NCI-H82 treated with DMSO at 0.1 percent for 48 hours (cell line): ENCODE results near the gene POLA2.

ENCODE experiments used
- DNase-seq: peaks from one replicate; lab custom pipeline; 2025; ENCODE audit not compliant: unreplicated experiment; lab: John Stamatoyannopoulos, UW

Gene POLA2

GRCh38 chr11:65305501-65306268 lies 43.9 kb downstream of the POLA2 start:
- DNase-seq = no peak

- DNase-seq = no peak
These were observed 45.8 kb downstream of the POLA2 start for GRCh38 chr11:65307298-65308229.

- no peak for DNase-seq
These were observed 46.6 kb downstream of the POLA2 start for GRCh38 chr11:65308281-65308891.

GRCh38 chr11:65309006-65309405 lies 47.2 kb downstream of the POLA2 start:
- no peak for DNase-seq

GRCh38 chr11:65310215-65310614 lies 48.5 kb downstream of the POLA2 start:
- no peak for DNase-seq

- peak; percentile 50 for DNase-seq
These were observed 49.0 kb downstream of the POLA2 start for GRCh38 chr11:65310736-65311135.

GRCh38 chr11:65311170-65311678 lies 49.5 kb downstream of the POLA2 start:
- no peak for DNase-seq

GRCh38 chr11:65314501-65315203 lies 52.9 kb downstream of the POLA2 start, which contains the start of gene CDC42EP2:
CDC42EP2 (plus strand) TSS chr11:65314866; CDS start chr11:65320899, 6,033 bp downstream.
- peak; percentile 25 for DNase-seq

- peak; percentile 58 for DNase-seq
These were observed 53.6 kb downstream of the POLA2 start for GRCh38 chr11:65315204-65315865.

- no peak for DNase-seq
These were observed 54.1 kb downstream of the POLA2 start for GRCh38 chr11:65315866-65316226.

- no peak for DNase-seq
These were observed 54.7 kb downstream of the POLA2 start for GRCh38 chr11:65316227-65317024.

- no peak for DNase-seq
These were observed 55.4 kb downstream of the POLA2 start for GRCh38 chr11:65317025-65317786.

- DNase-seq = no peak
These were observed 58.8 kb downstream of the POLA2 start for GRCh38 chr11:65320386-65321075.

- DNase-seq = no peak
These were observed 59.3 kb downstream of the POLA2 start for GRCh38 chr11:65321076-65321475.

GRCh38 chr11:65321828-65322485 lies 60.2 kb downstream of the POLA2 start:
- no peak for DNase-seq

- DNase-seq = no peak
These were observed 62.1 kb downstream of the POLA2 start for GRCh38 chr11:65323813-65324212.

GRCh38 chr11:65325435-65325834 lies 63.7 kb downstream of the POLA2 start:
- no peak for DNase-seq

- DNase-seq = no peak
These were observed 65.3 kb downstream of the POLA2 start for GRCh38 chr11:65327021-65327420.
